COLO829 (cell line): ENCODE results near the gene PRSS38.

ENCODE experiments used
- DNase-seq: peaks from one replicate; pipeline ENCODE4 v3.0.0; 2012; ENCODE audit warnings: low spot score

The PRSS38 gene

GRCh38 chr1:227815468-227816409, at the start of gene PRSS38:
TSS of gene PRSS38 (plus strand) at chr1:227815675. CDS start at chr1:227815717, 42 bp downstream.
- no peak for DNase-seq

DNA sequence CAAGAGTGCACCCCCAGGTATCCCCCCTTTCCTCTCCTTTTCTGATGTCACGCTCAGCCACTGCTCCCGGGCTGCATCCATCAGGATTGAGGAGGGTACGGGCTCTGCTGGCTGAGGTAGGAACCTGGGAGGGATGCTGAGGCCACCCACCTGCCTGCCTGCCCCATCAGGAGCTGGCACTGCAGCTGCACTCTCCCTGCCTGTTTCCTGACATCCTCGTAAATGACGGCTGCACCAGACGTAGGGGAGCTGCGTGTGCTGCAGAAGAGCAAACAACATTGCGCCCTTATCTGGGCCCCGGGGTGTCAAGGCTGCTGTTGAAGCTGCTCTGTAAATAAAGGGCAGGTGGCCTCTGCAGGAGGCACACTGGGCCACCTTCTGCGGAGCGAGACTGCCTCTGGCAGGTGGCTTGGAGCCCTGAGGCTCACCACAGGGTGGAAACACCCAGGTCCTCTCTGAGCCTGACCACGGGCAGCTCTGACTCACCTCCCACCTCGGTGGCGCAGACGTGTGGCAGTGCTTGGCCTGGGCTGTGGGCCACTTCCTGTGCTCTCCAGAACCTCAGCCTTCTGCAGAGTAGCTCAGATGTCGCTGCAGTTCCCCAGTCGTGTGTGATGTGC, 49.4 kb upstream of the PRSS38 start:
- DNase-seq, result no peak

GRCh38 chr1:227766653-227767277, 48.7 kb upstream of the PRSS38 start:
- DNase-seq, result no peak

GRCh38 chr1:227767401-227768124, 47.9 kb upstream of the PRSS38 start:
- no peak for DNase-seq

- DNase-seq, result no peak
These were observed 47.4 kb upstream of the PRSS38 start for GRCh38 chr1:227768125-227768439.

- no peak for DNase-seq
These were observed 46.8 kb upstream of the PRSS38 start for GRCh38 chr1:227768640-227769039.

GRCh38 chr1:227769047-227769935, 46.2 kb upstream of the PRSS38 start:
- no peak for DNase-seq

DNA sequence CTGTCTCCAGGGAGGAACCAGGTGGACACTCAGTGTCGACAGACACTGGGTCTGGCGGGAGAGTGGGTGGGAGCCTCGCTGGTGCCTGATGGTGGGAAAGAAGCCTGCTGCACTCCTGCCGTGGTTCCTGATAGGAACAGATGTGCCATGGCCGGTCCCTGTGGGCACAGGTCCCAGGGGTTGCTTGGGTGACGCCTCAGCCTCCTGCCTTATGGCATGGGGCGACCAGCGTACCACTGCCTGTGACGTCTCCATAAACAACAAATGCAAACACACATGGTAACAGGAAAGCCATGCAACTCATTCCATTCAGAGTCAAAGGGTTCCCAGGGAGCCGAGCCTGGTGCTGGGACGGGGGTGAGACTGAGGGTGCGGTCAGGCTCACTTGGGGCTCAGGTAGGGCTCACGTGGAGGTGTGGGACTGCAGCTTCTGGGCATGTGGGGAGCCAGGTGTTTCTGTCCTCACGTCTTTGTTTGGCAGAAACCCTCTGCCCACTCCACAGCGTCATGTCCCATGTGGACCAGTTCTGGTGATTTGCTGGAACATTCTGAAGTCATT, 45.5 kb upstream of the PRSS38 start:
- no peak for DNase-seq

GRCh38 chr1:227770812-227771211, 44.7 kb upstream of the PRSS38 start:
- no peak for DNase-seq

DNA sequence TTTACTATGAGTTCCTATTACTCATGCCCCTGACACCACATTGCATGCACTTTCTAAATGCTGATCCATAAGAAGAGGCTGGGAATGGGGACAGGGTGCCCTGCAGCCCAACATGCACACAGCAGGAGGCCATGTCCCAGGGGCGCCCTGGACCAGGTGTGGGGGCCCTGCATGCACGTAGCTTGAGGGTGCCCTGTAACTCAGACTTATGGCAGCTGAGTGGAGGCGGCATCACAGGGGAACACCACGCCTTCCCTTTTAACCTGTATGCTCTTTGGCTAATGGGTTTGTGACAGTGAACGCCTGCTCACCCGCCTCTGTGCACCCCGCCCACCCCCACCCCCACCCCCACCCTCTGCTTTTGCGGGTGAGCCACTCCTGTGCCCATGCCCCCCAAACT, 44.1 kb upstream of the PRSS38 start:
- no peak for DNase-seq

GRCh38 chr1:227771771-227772170, 43.7 kb upstream of the PRSS38 start:
- DNase-seq, result no peak

GRCh38 chr1:227773558-227773957, 41.9 kb upstream of the PRSS38 start:
- no peak for DNase-seq

DNA sequence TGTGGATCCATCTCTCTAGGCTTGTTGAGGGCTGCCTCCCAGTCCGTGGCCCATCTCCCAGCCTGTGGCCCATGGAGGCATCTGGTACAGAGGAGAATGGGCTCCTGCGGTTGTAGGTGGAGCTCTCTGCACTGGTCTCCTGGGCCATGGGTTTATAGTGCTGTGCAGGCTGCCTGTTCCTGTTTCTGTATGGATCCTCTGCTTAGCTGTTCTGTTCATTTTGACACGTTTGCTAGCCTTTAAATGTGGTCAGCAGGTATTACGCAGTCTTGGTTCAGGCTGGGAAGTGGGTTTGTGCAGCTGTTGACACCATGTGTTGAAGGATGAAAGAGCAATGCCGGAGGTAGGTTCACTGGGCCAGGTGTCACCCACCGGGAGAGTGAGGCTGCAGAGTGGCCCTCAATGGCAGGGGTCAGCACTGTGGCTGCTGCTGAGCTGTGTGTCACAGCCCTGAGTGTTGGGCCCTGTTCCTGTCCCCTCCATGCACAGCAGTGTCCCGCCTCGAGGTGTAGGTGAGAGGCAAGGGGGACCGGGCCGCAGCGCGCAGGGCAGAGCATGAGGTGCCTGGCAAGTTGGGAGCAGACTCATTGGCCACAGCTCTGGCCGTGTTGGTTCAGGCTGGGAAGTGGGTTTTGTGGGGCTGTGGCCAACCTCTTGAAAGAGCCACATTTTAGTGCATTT, 41.3 kb upstream of the PRSS38 start:
- DNase-seq, result no peak

DNA sequence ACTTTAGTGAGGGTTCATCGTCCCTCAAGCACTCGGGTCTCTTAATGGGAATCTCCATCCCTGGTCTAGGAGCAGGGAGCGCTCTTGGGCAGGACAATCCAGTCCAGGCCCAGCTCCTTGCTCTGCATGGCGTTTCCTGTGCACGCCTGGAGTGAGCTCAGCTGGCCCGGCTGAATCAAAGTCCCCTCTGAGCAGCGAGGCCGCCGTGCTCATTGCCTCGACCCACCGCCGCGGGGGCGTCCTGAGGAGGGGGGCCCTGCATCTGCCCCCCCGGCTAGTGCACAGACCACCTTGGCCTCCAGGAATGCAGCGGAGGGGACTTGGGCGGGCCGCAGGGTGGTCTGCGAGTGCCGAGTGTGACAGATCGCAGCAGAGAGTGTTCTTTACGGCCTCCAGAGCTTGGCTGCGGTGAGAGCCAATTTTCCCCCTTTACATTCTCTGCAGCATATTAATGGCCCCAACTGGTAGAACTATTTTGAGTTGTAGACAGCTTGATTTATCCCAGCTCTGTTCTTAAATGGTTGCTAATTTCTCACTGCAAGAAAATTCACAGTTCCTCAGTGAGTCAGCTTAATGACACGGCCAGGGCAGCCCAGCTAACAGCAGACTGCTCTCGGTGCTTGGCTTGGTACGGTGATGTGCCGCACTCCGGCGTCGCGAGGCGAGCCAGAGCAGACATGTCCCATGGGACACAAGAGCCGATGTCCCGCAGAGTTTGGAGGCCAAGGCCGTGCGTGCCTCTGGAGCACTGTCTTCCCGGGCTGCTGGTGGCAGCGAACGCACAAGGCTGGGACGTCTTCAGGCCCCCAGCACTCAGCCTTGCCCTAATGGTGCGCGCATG, 40.4 kb upstream of the PRSS38 start:
- DNase-seq, result no peak

DNA sequence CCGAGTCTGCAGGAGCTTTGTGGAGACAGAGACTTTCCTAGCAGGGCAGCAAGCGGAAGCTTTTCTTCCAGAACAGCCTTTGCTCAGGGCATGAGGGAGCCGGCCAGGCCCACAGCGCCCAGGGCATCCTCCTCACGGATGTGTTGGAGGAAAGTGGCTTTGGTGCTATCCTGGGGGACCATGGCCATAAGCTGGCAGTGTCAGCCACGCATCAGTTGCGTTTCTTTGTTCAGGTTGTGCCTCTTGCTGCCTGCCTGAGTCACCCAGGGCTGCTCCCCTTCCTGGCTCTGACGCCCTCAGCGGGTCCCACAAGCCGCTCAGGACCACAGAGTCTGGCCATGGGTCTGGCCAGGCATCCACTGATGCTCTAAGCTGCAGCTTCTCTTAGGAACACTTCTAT, 39.6 kb upstream of the PRSS38 start:
- no peak for DNase-seq

- no peak for DNase-seq
These were observed 39.1 kb upstream of the PRSS38 start for GRCh38 chr1:227776331-227776771.

DNA sequence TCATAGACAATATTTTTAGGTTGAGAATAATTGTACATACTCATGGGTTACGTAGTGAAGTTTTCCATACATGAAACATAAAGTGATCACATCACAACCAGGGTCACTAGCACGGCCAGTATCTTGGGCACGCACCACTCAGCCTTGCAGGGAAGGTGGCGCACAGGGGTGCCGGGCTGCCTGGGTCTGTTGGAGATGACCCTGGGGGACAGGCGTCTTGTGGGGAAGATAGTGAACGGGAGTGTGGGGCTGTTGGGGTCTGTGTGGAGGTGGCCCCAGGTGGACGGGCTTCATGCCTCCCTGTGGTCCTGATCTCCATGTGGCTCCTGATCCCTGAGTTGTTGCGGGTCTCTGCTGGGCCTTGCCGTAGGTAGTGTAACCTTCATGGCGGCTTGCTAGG, 38.3 kb upstream of the PRSS38 start:
- DNase-seq, result no peak

DNA sequence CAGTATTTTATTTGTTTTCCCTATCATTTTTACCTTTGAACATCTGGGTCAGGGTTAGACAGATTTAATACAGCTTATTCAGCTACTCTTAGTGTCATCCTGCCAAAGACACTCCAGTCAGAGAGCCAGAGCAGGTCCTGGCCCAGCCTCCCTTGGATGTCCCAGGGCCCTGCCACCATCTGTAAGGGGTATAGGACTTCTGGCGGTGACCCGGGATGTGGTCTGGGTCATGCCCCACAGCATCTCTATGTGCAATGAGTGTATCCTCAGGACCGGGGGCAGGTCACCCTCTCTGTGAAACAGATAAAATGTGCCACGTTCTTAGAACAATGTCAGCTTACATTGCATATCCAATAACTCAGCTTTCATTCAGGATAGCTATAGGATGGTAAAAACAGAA, 37.8 kb upstream of the PRSS38 start:
- DNase-seq, result no peak

GRCh38 chr1:227778401-227778947, 37.0 kb upstream of the PRSS38 start:
- DNase-seq, result no peak
